Heart left ventricle (tissue), 16 donors: ENCODE results near the gene FOXD4. TPM values are rescaled to one million over a fixed set of nuclear protein-coding genes. Genes with fewer than 3 reads are reported as not detected.
"Not testable (repeated sequence)": the region's sequence is repeated elsewhere in the genome, so short reads cannot be mapped to it uniquely, and the experiment has no call there.

Source experiments
- ATAC-seq, 4 donors: fragments of 200-7000 bp; cut with Tn5 transposase; one replicate each; pipeline ENCODE4 v1.9.1; 2020 to 2022; ENCODE audit warnings: moderate library complexity in 4 of 4, mild to moderate bottlenecking in 3 of 4, moderate number of reproducible peaks in 1 of 4
- DNase-seq, 5 donors: peaks; one replicate each; pipeline ENCODE4 v3.0.0-alpha.2; 2020
- H3K27ac ChIP-seq, 12 donors: fragments of 200-600 bp; sonication (generic) in 4 of 12; one replicate each; pipeline versions ENCODE4 v1.5.0 to v1.8.0; 2016 to 2022; ENCODE audit warnings: mild to moderate bottlenecking in 2 of 12
- H3K27me3 ChIP-seq, 9 donors: fragments of 200-600 bp; sonication (generic) in 2 of 9; one replicate each; pipeline versions ENCODE4 v1.5.1 to v1.8.0; 2016 to 2022; ENCODE audit warnings: mild to moderate bottlenecking in 3 of 9
- H3K36me3 ChIP-seq, 9 donors: fragments of 200-600 bp; sonication (generic) in 2 of 9; one replicate each; pipeline versions ENCODE4 v1.5.0 to v1.8.0; 2018 to 2022; ENCODE audit warnings: mild to moderate bottlenecking in 2 of 9
- H3K4me1 ChIP-seq, 12 donors: fragments of 200-600 bp; sonication (generic) in 4 of 12; one replicate each; pipeline versions ENCODE4 v1.5.0 to v1.8.0; 2016 to 2022; ENCODE audit warnings: mild to moderate bottlenecking in 3 of 12
- H3K4me3 ChIP-seq, 12 donors: fragments of 200-600 bp; sonication (generic) in 4 of 12; one replicate each; pipeline versions ENCODE4 v1.5.0 to v1.8.0; 2017 to 2022; ENCODE audit warnings: mild to moderate bottlenecking in 9 of 12, moderate library complexity in 4 of 12
- H3K9me3 ChIP-seq, 12 donors: fragments of 200-600 bp; sonication (generic) in 4 of 12; one replicate each; pipeline versions ENCODE4 v1.5.0 to v1.8.0; 2016 to 2022; ENCODE audit warnings: mild to moderate bottlenecking in 1 of 12
- WGBS, 4 donors: extraction: QIAGEN DNeasy Blood & Tissue Kit in 2 of 4; methylation state at CpG; one replicate each; pipeline versions ENCODE4 v1.1.5 to v1.1.7; 2013 to 2018; 5-methylcytosine and 5-hydroxymethylcytosine counted together
- intact Hi-C, 10 donors: fragments of 100-400 bp; cut with DNase I; formaldehyde crosslinking; loops; one replicate each; pipeline versions ENCODE4 v1.11.1 to v1.14.2; 2022
- polyA plus RNA-seq, 2 donors: library from polyadenylated mRNA; stranded (reverse); fragments of 200-250 nt; gene quantifications; one replicate each; pipeline ENCODE4 v1.2.3, GENCODE V29; 2013
- total RNA-seq, 9 donors: library from RNA; depleted of rRNA in 2 of 9; stranded (reverse); fragments of >200 nt in 2 of 9; fragmentation: NEBNext Ultra II Directional in 3 of 9; extraction: Animal tissue kit (Norgen Biotek cat#: 25700) in 3 of 9; gene quantifications; one replicate each; pipeline versions ENCODE4 v1.1.0 to v1.2.4, GENCODE V29; 2016 to 2023
- TF ChIP-seq, protein P1 (sequence below), 12 donors: fragments of 200-600 bp; sonication (generic) in 4 of 12; IDR thresholded peaks; one replicate each; pipeline versions ENCODE4 v1.5.0 to v1.8.0; 2018 to 2022; ENCODE audit warnings: antibody characterized with exemption in 12 of 12, mild to moderate bottlenecking in 5 of 12
- donor health status: ischemic (EF 13 %, LVEDD 7.1; RV severe dilation, severe dysfunction).
- donor health status: healthy with polysubstance abuse.
- donor health status: DM: no; HTN: yes; CAD: no.
- donor health status: DM: no; HTN: no; CAD: no.
- donor health status: ischemic (EF 25% LVEDD 6.9; RV normal size, moderate dysfunction).
- donor health status: ischemic (EF 25% LVEDD 5.7; RV mildly dilated, moderate dysfunction).
- donor health status: healthy.
- donor health status: DM: yes; HTN: yes; CAD: no.
- donor health status: ischemic (EF 35%, LVEDD 5.7; RV mildly dilated, moderate dysfunction).
- donor health status: nonischemic (EF 11% LVEDD 7.7; RV severe dilation, severe dysfunction).
- donor health status: DM: yes; HTN: yes; CAD: no.
- donor health status: PGD.
- donor health status: ischemic (EF 29% LVEDD 5.4; RV normal size, mild dysfunction).
- donor health status: nonischemic (EF 23%, LVEDD 6.1; RV moderate dilation, normal function).

Gene FOXD4
- total and polyA plus RNA-seq, 11 donors, result 0.08 to 0.26 (median 0.12) TPM; not detected in 7

DNA sequence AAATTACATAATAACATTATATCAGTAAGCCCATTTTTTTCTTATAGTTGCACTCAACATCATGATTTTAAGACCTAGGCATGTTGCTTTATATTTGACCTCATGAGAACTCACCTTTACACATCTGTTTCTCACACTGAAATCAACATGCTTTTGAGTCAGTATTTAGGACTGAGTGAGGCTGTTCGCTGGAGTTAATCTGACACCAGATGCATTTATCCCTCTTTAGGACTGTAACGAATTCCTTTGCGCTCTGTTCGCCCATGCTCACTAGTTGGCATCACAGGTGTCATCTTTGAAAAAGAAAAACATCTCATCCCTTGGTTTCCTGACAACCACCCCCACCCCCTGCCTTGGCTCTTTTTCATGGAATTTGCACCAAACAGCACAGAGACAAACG is 24.3 kb downstream of the FOXD4 start:
- H3K4me3 ChIP-seq, intact Hi-C loops, ATAC-seq, H3K9me3 ChIP-seq, H3K27me3 ChIP-seq, H3K27ac ChIP-seq, DNase-seq, H3K4me1 ChIP-seq, H3K36me3 ChIP-seq: not testable (repeated sequence)
- 83 to 93% (median 86%) methylated on average over 3 to 4 of the region's 5 CpGs for WGBS, 4 donors

DNA sequence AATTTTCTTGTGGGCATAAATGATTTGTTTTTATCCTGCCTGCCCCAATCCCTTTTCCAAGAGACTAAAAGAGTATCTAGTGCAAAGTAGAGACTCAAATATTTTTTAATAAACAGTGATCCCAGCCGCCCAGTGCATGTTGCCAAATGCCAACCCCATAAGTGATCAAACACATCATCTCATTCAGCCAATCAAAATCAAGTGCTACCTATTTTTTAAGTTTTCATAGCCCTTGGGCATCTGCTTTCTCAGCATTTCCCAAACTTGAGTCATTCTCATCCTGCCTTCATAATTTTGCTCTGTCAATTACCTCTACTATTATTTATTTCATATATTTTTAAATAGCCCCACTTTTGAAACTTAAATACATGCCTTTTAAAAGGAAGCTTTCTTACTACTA is 27.4 kb downstream of the FOXD4 start:
- H3K4me3 ChIP-seq, DNase-seq, H3K4me1 ChIP-seq, H3K27ac ChIP-seq, H3K27me3 ChIP-seq, intact Hi-C loops, ATAC-seq, H3K36me3 ChIP-seq, H3K9me3 ChIP-seq: not testable (repeated sequence)
- WGBS, 4 donors, result 77 to 97% (median 79%) methylated on average over 1 of the region's 1 CpG

DNA sequence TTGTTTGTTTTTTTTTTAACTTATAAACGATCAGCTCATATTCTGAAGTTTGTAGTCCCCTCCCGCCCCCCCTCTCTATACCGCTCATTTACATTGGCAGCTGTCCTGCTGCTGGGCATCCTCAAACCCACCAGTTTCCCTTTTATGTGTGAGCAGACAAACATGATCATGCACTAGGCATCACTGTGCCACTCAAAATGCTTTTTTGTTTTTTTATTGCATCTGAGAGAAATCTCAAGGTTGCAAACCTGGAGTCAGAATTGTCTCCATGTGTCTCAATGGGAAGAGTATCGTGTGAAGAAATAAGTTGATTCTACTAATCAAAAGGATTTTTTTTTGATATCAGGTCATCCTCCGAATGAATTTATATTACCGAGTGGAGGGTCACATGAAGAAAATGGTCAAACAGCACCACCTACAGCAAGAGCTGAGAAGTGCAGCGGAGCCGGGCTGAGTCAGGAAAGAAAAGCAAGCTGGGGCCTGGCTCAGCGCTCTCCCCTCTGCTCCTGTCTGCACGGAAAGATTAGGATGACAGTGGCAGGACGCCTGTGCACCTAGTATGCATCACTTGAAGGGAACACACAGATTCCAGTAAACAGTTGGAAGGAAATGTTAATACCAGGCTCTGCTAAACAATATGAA is 29.7 kb downstream of the FOXD4 start:
- H3K9me3 ChIP-seq, H3K27ac ChIP-seq, intact Hi-C loops, H3K4me3 ChIP-seq, H3K4me1 ChIP-seq, DNase-seq, H3K27me3 ChIP-seq, H3K36me3 ChIP-seq: not testable (repeated sequence)
- peak; percentile 69 to 91 (median 90) for ATAC-seq
- 11 to 18% (median 12%) methylated on average over 5 to 6 of the region's 11 CpGs for WGBS, 4 donors
- TF ChIP-seq, protein P1, sequence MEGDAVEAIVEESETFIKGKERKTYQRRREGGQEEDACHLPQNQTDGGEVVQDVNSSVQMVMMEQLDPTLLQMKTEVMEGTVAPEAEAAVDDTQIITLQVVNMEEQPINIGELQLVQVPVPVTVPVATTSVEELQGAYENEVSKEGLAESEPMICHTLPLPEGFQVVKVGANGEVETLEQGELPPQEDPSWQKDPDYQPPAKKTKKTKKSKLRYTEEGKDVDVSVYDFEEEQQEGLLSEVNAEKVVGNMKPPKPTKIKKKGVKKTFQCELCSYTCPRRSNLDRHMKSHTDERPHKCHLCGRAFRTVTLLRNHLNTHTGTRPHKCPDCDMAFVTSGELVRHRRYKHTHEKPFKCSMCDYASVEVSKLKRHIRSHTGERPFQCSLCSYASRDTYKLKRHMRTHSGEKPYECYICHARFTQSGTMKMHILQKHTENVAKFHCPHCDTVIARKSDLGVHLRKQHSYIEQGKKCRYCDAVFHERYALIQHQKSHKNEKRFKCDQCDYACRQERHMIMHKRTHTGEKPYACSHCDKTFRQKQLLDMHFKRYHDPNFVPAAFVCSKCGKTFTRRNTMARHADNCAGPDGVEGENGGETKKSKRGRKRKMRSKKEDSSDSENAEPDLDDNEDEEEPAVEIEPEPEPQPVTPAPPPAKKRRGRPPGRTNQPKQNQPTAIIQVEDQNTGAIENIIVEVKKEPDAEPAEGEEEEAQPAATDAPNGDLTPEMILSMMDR (IDR thresholded peaks at IDR 0.05), result peak in 2 of 12 donors; percentile 7 to 14

DNA sequence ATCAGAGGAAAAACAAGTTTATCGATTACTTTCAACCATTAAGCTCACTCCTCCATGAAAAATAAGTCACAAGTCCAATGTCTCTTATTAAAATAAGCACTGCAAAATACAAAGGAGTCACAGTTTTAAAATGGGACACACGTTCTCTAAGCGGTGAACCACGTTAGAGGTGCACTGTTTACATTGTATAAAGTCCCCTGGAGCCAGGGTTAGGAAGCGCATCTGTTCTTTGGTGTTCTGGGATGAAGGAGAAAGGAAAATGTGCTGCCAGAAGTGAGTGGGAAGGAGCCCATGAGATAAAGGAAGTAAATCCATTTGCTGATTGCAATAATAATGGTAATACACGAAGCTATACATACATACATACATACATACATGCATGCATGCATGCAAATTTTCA is 30.4 kb downstream of the FOXD4 start:
- WGBS, 4 donors, result 41 to 54% (median 43%) methylated on average over 5 to 6 of the region's 6 CpGs
- H3K27ac ChIP-seq, H3K4me1 ChIP-seq, DNase-seq, H3K9me3 ChIP-seq, H3K27me3 ChIP-seq, ATAC-seq, H3K36me3 ChIP-seq, H3K4me3 ChIP-seq, intact Hi-C loops: not testable (repeated sequence)

DNA sequence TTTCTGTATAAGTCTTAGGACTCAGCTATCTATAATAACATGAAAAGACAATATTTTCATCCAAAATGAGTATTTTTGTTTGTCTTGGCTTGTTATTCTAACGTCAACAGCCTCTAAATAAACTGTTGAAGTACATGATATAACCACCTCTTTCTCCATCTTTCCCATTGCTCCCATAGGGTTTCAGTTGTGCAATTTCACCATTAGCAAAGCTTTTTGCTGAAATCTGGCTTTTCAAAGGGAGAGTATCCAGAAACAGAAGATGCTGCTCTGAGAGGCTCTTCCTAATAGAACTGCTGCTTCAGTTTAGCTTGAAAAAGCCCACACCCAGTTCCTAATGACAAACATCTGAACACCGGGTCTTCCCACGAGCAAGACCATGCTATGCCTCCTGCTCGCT is 31.1 kb downstream of the FOXD4 start:
- DNase-seq, H3K36me3 ChIP-seq, H3K27me3 ChIP-seq, H3K9me3 ChIP-seq, intact Hi-C loops, H3K4me1 ChIP-seq, H3K27ac ChIP-seq, H3K4me3 ChIP-seq: not testable (repeated sequence)
- WGBS, 4 donors, result 41 to 55% methylated on average over 2 of the region's 4 CpGs; no CpG with 5 or more reads in 2 of the 4 donors
- peak in 1 of 4 donors; percentile 10 for ATAC-seq

DNA sequence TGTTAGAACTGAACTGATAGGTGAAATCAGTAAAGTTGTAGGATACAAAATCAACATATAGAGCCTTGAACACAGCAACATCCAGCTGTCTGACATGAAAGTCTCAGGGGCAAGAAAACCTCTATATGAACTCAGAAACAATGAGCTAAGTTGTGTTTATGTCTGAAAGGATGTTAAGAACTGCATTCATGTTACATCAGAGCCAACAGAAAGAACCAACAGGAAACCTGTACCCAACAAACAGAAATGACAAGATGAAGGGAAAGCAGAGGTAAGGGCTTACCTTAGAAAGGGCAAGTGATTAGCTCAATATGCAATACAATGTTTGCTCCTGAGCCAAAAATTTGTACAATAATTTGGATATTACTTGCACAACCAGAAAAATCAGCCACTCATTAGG is 31.5 kb downstream of the FOXD4 start:
- H3K27ac ChIP-seq, DNase-seq, H3K36me3 ChIP-seq, H3K4me1 ChIP-seq, H3K9me3 ChIP-seq, intact Hi-C loops, ATAC-seq, H3K27me3 ChIP-seq, H3K4me3 ChIP-seq: not testable (repeated sequence)

DNA sequence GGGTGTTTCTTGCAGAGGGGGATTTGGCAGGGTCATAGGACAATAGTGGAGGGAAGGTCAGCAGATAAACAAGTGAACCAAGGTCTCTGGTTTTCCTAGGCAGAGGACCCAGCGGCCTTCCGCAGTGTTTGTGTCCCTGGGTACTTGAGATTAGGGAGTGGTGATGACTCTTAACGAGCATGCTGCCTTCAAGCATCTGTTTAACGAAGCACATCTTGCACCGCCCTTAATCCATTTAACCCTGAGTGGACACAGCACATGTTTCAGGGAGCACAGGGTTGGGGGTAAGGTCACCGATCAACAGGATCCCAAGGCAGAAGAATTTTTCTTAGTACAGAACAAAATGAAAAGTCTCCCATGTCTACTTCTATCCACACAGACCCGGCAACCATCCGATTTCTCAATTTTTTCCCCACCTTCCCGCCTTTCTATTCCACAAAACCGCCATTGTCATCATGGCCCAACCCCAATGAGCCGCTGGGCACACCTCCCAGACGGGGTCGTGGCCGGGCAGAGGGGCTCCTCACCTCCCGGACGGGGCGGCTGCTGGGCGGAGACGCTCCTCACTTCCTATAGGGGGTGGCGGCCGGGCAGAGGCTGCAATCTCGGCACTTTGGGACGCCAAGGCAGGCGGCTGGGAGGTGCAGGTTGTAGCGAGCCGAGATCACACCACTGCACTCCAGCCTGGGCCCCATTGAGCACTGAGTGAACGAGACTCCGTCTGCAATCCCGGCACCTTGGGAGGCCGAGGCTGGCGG is 35.1 kb downstream of the FOXD4 start:
- intact Hi-C loops, H3K36me3 ChIP-seq, H3K27me3 ChIP-seq, DNase-seq, H3K27ac ChIP-seq, ATAC-seq, H3K4me3 ChIP-seq, H3K4me1 ChIP-seq, H3K9me3 ChIP-seq: not testable (repeated sequence)
- 86 to 87% (median 86%) methylated on average over 29 to 31 of the region's 31 CpGs; no CpG with 5 or more reads in 1 of the 4 donors for WGBS, 4 donors

DNA sequence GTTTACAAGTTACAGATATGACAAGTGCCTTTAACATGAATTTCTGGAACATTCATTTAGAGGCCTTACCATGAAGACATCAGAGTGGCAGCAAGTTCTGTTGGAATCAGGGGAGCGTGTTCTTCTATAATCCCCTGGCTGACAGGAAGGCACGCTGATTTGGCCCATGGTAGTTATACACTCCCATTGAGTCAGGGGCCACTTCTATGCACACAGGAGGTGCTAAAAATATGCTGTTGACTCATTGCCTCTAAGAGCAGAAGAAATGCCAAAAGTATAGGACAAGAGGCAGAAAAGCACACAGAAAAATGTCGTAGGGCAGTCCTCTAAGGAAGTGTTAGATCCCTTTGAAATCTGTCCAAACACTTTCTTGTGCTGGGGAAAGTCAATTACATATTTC is 39.9 kb downstream of the FOXD4 start:
- DNase-seq, H3K27me3 ChIP-seq, intact Hi-C loops, H3K27ac ChIP-seq, H3K4me1 ChIP-seq, H3K9me3 ChIP-seq, H3K36me3 ChIP-seq, H3K4me3 ChIP-seq: not testable (repeated sequence)
- ATAC-seq, result peak in 2 of 4 donors; percentile 60 to 68
- 63 to 72% (median 64%) methylated on average over 3 of the region's 3 CpGs; no CpG with 5 or more reads in 1 of the 4 donors for WGBS, 4 donors

DNA sequence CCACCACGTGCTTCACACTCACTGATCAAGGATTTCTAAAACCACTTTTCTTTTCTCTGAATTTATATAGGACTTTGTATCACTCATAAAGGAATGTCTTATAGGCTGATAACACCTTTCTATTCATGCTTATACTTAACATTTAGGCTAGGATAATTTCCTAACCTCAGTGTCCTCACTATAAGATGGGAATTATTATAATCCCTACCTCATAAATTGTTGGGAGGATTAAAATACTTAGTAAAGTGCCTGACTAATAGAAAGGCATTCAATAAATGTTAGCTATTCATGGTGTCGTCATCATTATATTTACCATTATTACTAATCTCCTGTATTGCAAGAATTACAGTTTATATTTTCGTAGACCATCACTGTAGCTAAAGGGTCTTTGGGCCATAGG is 41.8 kb downstream of the FOXD4 start:
- H3K36me3 ChIP-seq, H3K4me3 ChIP-seq, intact Hi-C loops, H3K9me3 ChIP-seq, ATAC-seq, H3K27ac ChIP-seq, DNase-seq, H3K4me1 ChIP-seq: not testable (repeated sequence)
- H3K27me3 ChIP-seq, result peaks cover 0 to 10% (median 0%) of the 10 kb centered on the region in 9 donors
- WGBS, 4 donors, result 78 to 90% (median 78%) methylated on average over 2 to 3 of the region's 3 CpGs; no CpG with 5 or more reads in 1 of the 4 donors

DNA sequence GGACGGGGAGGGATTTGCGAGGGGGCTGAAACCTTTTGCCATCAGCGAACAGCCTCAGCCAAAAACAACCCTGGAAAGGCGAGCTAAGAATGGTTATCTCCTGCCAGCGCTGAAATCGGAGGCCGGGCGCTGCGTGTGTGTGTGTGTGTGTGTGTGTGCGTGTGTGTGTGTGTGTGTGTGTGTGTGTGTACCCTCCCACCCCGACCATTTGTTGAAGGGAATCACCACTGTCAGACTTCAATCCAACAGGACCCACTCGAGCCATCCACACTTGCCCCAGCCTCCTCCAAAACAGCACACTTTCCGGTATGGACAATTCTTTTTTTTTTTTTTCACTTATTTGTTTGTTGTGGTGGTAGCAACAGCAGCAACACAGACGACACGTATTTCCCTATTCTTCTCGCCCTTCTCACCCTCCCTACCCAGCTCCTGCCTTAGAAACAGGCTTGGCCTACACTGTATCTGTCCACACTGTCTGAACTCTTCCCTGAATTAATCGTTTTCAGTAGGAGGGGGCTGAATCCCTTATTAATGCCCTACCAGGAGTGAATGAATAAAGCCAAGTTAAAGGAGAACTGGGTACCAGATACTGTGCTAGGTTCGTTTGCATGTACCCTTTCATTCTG is 44.2 kb downstream of the FOXD4 start:
- H3K27ac ChIP-seq, result peak overlapping the region in 6 of 12 donors; percentile 54 to 77 (median 65)
- WGBS, 4 donors, result 14 to 46% (median 17%) methylated on average over 6 to 17 of the region's 18 CpGs
- H3K4me3 ChIP-seq, result peak overlapping the region in 11 of 12 donors; percentile 40 to 62 (median 50)
- H3K4me1 ChIP-seq, H3K9me3 ChIP-seq, H3K36me3 ChIP-seq, intact Hi-C loops: not testable (repeated sequence)
- DNase-seq (peak in 1 of 5 donors; percentile 31), ATAC-seq (peak in 3 of 4 donors; percentile 33 to 61 (median 34))
- H3K27me3 ChIP-seq, result peaks cover 0 to 10% (median 0%) of the 10 kb centered on the region in 9 donors
